Heart right ventricle (tissue), 16 donors: Measurements from ENCODE around the gene CLASRP. TPM values are rescaled to one million over a fixed set of nuclear protein-coding genes. Genes with fewer than 3 reads are reported as not detected.

ENCODE experiments used
- ATAC-seq, 8 donors: fragments of 200-7000 bp; cut with Tn5 transposase; one replicate each; pipeline ENCODE4 v1.9.1; 2020; ENCODE audit warnings: mild to moderate bottlenecking in 8 of 8, moderate library complexity in 8 of 8, moderate number of reproducible peaks in 1 of 8
- DNase-seq, 2 donors: peaks; one replicate each; pipeline ENCODE4 v3.0.0-alpha.2; 2020
- H3K27ac ChIP-seq, 10 donors: fragments of 200-600 bp; sonication (generic) in 2 of 10; one replicate each; pipeline versions ENCODE4 v1.5.0 to v1.8.0; 2020 to 2022; ENCODE audit warnings: mild to moderate bottlenecking in 3 of 10
- H3K27me3 ChIP-seq, 7 donors: fragments of 200-600 bp; one replicate each; pipeline ENCODE4 v1.8.0; 2021 to 2022; ENCODE audit warnings: mild to moderate bottlenecking in 2 of 7
- H3K36me3 ChIP-seq, 9 donors: fragments of 200-600 bp; sonication (generic) in 1 of 9; one replicate each; pipeline versions ENCODE4 v1.5.0 to v1.8.0; 2020 to 2022; ENCODE audit warnings: mild to moderate bottlenecking in 2 of 9
- H3K4me1 ChIP-seq, 9 donors: fragments of 200-600 bp; sonication (generic) in 1 of 9; one replicate each; pipeline versions ENCODE4 v1.5.0 to v1.8.0; 2020 to 2022; ENCODE audit warnings: mild to moderate bottlenecking in 4 of 9
- H3K4me3 ChIP-seq, 10 donors: fragments of 200-600 bp; sonication (generic) in 2 of 10; one replicate each; pipeline versions ENCODE4 v1.5.0 to v1.8.0; 2020 to 2022; ENCODE audit warnings: mild to moderate bottlenecking in 7 of 10, moderate library complexity in 2 of 10
- H3K9me3 ChIP-seq, 11 donors: fragments of 200-600 bp in 10 of 11; sonication (generic) in 2 of 11; one replicate each; pipeline versions ENCODE4 v1.5.0 to v1.8.0; 2013 to 2022; ENCODE audit warnings: mild to moderate bottlenecking in 2 of 11, control low read depth in 1 of 11, moderate library complexity in 1 of 11
- WGBS, 2 donors: extraction: QIAGEN DNeasy Blood & Tissue Kit; methylation state at CpG; one replicate each; pipeline ENCODE4 v1.1.7; 2013; ENCODE audit warnings: inconsistent platforms in 1 of 2; 5-methylcytosine and 5-hydroxymethylcytosine counted together
- intact Hi-C, 10 donors: fragments of 100-400 bp; cut with DNase I; formaldehyde crosslinking; loops; one replicate each; pipeline versions ENCODE4 v1.11.1 to v1.14.2; 2022
- polyA plus RNA-seq, 2 donors: library from polyadenylated mRNA; stranded (reverse); fragments of 200-250 nt; gene quantifications; one replicate each; pipeline ENCODE4 v1.2.3, GENCODE V29; 2013
- total RNA-seq, 10 donors: library from RNA; stranded (reverse); fragmentation: NEBNext Ultra II Directional in 3 of 10; extraction: Animal tissue kit (Norgen Biotek cat#: 25700) in 3 of 10; gene quantifications; one replicate each; pipeline versions ENCODE4 v1.2.1 to v1.2.4, GENCODE V29; 2021 to 2023
- TF ChIP-seq, protein P1 (sequence below), 9 donors: fragments of 200-600 bp; sonication (generic) in 2 of 9; IDR thresholded peaks; one replicate each; pipeline versions ENCODE4 v1.5.0 to v1.8.0; 2021 to 2022; ENCODE audit warnings: antibody characterized with exemption in 9 of 9, mild to moderate bottlenecking in 5 of 9, moderate library complexity in 1 of 9
- donor health status: Arrhythmogenic right ventricular cardiomyopathy.
- donor health status: ischemic (EF 13 %, LVEDD 7.1; RV severe dilation, severe dysfunction).
- donor health status: healthy with polysubstance abuse.
- donor health status: DM: no; HTN: yes; CAD: no.
- donor health status: DM: no; HTN: no; CAD: no.
- donor health status: ischemic (EF 25% LVEDD 6.9; RV normal size, moderate dysfunction).
- donor health status: ischemic (EF 25% LVEDD 5.7; RV mildly dilated, moderate dysfunction).
- donor health status: healthy.
- donor health status: DM: yes; HTN: yes; CAD: no.
- donor health status: Ischemic cardiomyopathy.
- donor health status: ischemic (EF 35%, LVEDD 5.7; RV mildly dilated, moderate dysfunction).
- donor health status: nonischemic (EF 11% LVEDD 7.7; RV severe dilation, severe dysfunction).
- donor health status: DM: yes; HTN: yes; CAD: no.
- donor health status: PGD.
- donor health status: ischemic (EF 29% LVEDD 5.4; RV normal size, mild dysfunction).
- donor health status: nonischemic (EF 23%, LVEDD 6.1; RV moderate dilation, normal function).

CLASRP gene
- total and polyA plus RNA-seq, 12 donors, result 24.0 to 142 (median 30.0) TPM

DNA sequence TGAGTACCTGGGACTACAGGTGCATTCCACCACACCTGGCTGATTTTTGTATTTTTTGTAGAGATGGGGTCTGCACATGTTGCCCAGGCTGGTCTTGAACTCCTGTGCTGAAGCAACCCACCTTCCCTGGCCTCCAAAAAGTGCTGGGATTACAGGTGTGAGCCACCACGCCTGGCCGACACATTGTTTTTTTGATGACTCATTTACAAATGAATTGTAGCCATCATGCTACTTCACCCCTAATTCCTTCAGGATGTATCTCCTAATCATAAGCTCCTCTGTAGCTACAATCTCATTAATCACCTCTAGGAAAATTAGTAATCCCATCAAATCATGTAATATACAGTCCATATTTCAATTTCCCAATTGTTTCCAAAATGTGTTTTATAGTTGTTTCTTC lies 19.7 kb upstream of the CLASRP start:
- ATAC-seq, result no peak
- peaks cover 0 to 84% (median 0%) of the 10 kb centered on the region in 9 donors for H3K36me3 ChIP-seq
- no peak overlapping the region for H3K27ac ChIP-seq
- no peak for DNase-seq
- H3K9me3 ChIP-seq, result no peaks in the 10 kb centered on the region
- intact Hi-C loops, result loop anchor here in 1 of 10 donors (5.0 kb wide), 1 partner anchor 168 kb away; no protein-coding TSS in a partner anchor
- TF ChIP-seq, protein P1, sequence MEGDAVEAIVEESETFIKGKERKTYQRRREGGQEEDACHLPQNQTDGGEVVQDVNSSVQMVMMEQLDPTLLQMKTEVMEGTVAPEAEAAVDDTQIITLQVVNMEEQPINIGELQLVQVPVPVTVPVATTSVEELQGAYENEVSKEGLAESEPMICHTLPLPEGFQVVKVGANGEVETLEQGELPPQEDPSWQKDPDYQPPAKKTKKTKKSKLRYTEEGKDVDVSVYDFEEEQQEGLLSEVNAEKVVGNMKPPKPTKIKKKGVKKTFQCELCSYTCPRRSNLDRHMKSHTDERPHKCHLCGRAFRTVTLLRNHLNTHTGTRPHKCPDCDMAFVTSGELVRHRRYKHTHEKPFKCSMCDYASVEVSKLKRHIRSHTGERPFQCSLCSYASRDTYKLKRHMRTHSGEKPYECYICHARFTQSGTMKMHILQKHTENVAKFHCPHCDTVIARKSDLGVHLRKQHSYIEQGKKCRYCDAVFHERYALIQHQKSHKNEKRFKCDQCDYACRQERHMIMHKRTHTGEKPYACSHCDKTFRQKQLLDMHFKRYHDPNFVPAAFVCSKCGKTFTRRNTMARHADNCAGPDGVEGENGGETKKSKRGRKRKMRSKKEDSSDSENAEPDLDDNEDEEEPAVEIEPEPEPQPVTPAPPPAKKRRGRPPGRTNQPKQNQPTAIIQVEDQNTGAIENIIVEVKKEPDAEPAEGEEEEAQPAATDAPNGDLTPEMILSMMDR (IDR thresholded peaks at IDR 0.05), result no peak
- 95 to 99% methylated on average over 2 of the region's 2 CpGs for WGBS, 2 donors
- peaks cover 0 to 6% (median 3%) of the 10 kb centered on the region in 9 donors for H3K4me1 ChIP-seq
- no peak overlapping the region for H3K4me3 ChIP-seq
- H3K27me3 ChIP-seq, result no peaks in the 10 kb centered on the region

DNA sequence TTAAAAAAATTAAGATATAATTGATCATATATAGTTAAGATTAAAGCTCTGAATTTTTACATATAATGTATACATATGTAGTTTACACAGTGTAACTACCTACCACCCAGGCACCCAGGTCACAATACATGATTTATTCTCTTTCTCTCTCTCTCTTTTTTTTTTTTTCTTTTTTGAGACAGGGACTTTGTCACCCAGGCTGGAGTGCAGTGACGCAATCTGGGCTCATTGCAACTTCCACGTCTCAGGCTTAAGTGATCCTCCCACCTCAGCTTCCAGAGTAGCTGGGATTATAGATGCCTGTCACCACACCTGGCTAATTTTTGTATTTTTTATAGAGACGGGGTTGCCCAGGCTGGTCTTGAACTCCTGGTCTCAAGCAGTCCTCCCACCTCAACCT lies 18.8 kb upstream of the CLASRP start:
- intact Hi-C loops, result no loop called here
- 89% methylated on average over 3 of the region's 3 CpGs for WGBS, 2 donors
- Histone ChIP-seq H3K4me1 (peaks cover 0 to 6% (median 3%) of the 10 kb centered on the region in 9 donors), H3K4me3 (no peak overlapping the region), H3K36me3 (peaks cover 0 to 84% (median 0%) of the 10 kb centered on the region in 9 donors), H3K27me3 (no peaks in the 10 kb centered on the region), H3K9me3 (no peaks in the 10 kb centered on the region), H3K27ac (no peak overlapping the region)
- DNase-seq, result no peak
- no peak for ATAC-seq
- TF ChIP-seq, protein P1 (IDR thresholded peaks at IDR 0.05), result no peak

DNA sequence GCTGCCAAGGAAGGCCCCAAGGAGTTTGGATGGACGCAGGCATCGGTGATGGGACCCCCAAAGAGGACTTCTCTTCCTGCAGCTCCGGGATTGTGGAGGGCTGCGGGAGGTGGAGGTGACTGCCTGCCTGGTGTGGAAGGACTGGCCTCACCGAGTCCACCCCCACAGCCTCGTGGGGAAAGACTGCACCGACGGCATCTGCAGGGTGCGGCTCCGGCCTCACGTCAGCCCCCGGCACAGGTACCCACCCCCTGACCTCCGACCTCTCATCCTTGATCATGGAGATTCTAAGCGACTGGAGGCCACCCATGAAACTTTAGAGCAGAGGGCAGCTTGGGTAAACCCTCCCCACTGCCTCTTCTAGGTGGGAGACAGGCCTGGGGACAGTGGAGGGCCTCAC lies 16.9 kb upstream of the CLASRP start:
- ATAC-seq, result no peak
- intact Hi-C loops, result no loop called here
- H3K27me3 ChIP-seq, result no peaks in the 10 kb centered on the region
- H3K4me1 ChIP-seq, result peaks cover 0 to 5% (median 3%) of the 10 kb centered on the region in 9 donors
- TF ChIP-seq, protein P1 (IDR thresholded peaks at IDR 0.05), result no peak
- H3K9me3 ChIP-seq, result no peaks in the 10 kb centered on the region
- H3K27ac ChIP-seq, result no peak overlapping the region
- DNase-seq, result no peak
- WGBS, 2 donors, result 87 to 89% methylated on average over 14 of the region's 14 CpGs
- H3K36me3 ChIP-seq, result peaks cover 0 to 86% (median 0%) of the 10 kb centered on the region in 9 donors
- H3K4me3 ChIP-seq, result no peak overlapping the region

DNA sequence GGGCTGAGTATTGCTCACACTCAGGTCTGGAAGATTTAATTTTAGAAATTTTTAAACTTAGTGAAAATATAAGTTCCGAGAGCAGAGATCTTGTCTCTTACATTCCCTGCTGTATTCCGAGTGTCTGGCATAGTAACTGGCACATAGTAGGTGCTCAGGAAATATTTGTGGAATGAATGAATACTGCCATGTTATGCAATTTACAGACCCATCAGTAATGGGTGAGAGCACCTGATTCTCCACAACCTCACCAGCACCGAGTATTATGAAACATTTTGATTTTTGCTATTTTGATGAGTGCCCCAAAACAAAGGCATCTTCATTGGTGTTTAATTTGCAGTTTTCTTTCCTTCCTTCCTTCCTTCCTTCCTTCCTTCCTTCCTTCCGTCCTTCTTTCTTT lies 15.8 kb upstream of the CLASRP start:
- ATAC-seq (no peak), DNase-seq (no peak)
- Histone ChIP-seq H3K36me3 (peaks cover 0 to 89% (median 3%) of the 10 kb centered on the region in 9 donors), H3K4me3 (no peak overlapping the region), H3K9me3 (no peaks in the 10 kb centered on the region), H3K27me3 (no peaks in the 10 kb centered on the region), H3K4me1 (no peaks in the 10 kb centered on the region), H3K27ac (no peak overlapping the region)
- WGBS, 2 donors, result 87 to 91% methylated on average over 4 of the region's 4 CpGs
- intact Hi-C loops, result no loop called here
- TF ChIP-seq, protein P1 (IDR thresholded peaks at IDR 0.05), result no peak
